Cardiac muscle cell (in vitro differentiated cells and primary cell): ENCODE results near the gene ADK. TPM values are rescaled to one million over a fixed set of nuclear protein-coding genes. Genes with fewer than 3 reads are reported as not detected.

Experiments
- DNase-seq, 2 donors: peaks; one replicate each; pipeline versions ENCODE4 v3.0.0 to v3.0.0-alpha.2; 2010 to 2017; ENCODE audit warnings: low read depth in 1 of 2, low spot score in 1 of 2
- H3K27ac ChIP-seq: fragments of 200-600 bp; sonication (generic); 2 replicates; pipeline ENCODE4 v1.5.1; 2016
- H3K27me3 ChIP-seq: fragments of 200-600 bp; sonication (generic); 2 replicates; pipeline ENCODE4 v1.6.0; 2016; ENCODE audit warnings: control low read depth
- H3K36me3 ChIP-seq: fragments of 200-600 bp; sonication (generic); 2 replicates; pipeline ENCODE4 v1.5.1; 2016; ENCODE audit warnings: control low read depth
- H3K4me1 ChIP-seq: fragments of 200-600 bp; sonication (generic); 2 replicates; pipeline ENCODE4 v1.8.1; 2017; ENCODE audit warnings: low read depth, mild to moderate bottlenecking, mixed run types
- H3K4me3 ChIP-seq: fragments of 200-600 bp; sonication (generic); 2 replicates; pipeline ENCODE4 v1.5.1; 2016; ENCODE audit warnings: mild to moderate bottlenecking
- H3K9me3 ChIP-seq: fragments of 200-600 bp; sonication (generic); 2 replicates; pipeline ENCODE4 v1.5.1; 2017; ENCODE audit warnings: low read depth, mild to moderate bottlenecking, control low read depth
- polyA plus RNA-seq: library from polyadenylated mRNA; unstranded; fragments of >200 nt; fragmentation: Nextera tagmentation; extraction: Ambion mirVana; gene quantifications from 2 replicates; pipeline ENCODE4 v1.2.1, GENCODE V29; 2016
- total RNA-seq: library from RNA; depleted of rRNA; stranded (reverse); fragments of >200 nt; gene quantifications from 2 replicates; pipeline ENCODE4 v1.2.3, GENCODE V29; 2016
- TF ChIP-seq, protein P1 (sequence below): IDR thresholded peaks from 2 replicates; pipeline ENCODE4 v1.5.1; 2012; ENCODE audit warnings: low read depth, mild to moderate bottlenecking, low read length

Gene ADK
- total and polyA plus RNA-seq, 2 experiments from 2014 or later, result 24.8 to 57.4 TPM

DNA sequence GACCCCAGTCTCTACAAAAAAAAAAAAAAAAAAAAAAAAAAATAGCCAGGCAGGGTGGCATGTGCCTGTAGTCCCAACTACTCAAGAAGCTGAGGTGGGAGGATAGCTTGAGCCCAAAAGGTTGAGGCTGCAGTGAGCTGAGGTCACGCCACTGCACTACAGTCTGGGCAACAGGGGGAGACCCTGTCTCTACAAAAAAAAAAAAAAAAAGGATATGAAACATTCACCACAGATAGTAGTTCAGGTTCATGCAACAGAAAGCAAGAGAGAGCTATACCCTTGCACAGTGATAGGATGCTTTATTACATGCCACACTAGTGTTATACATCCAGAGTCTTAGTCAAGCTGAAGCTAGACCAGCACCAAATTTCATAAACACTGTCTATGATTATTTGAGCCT is 526.9 kb downstream of the ADK start:
- no peak for DNase-seq

DNA sequence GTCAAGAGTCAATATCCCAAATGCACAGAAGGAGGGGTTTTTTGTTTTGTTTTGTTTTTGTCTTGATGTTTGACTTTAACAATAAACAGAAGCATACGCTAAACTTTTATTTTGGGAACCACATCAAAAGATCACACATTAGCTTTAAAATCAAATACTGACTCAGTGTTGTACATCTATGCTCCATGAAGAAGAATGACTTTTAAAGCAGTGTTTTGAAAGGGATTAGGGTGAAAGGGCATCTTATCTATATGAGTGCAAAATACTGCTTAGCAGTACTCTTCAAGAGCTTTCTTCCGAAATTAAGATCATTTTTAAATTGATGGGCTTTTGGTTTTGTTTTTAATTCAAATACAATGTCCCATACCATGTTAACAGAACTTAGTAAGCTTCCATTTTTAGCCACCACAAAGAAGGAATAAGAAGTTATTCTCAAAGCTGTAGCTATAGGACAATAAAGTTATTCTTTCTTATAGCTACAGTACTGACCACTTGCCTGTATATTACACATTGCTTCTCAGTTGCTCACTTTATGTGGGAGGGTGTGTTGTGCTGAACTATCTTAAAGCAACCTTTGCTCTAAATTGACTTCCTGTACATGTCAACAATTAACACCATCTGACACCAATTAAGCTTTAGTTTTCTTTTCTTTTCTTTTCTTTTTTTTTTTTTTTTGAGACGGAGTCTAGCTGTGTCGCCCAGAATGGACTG is 531.1 kb downstream of the ADK start:
- Histone ChIP-seq H3K36me3 (no peaks in the 10 kb centered on the region), H3K4me1 (peaks cover 16% of the 10 kb centered on the region), H3K27me3 (no peaks in the 10 kb centered on the region), H3K9me3 (no peaks in the 10 kb centered on the region), H3K4me3 (no peak overlapping the region), H3K27ac (no peak overlapping the region)
- TF ChIP-seq, protein P1, sequence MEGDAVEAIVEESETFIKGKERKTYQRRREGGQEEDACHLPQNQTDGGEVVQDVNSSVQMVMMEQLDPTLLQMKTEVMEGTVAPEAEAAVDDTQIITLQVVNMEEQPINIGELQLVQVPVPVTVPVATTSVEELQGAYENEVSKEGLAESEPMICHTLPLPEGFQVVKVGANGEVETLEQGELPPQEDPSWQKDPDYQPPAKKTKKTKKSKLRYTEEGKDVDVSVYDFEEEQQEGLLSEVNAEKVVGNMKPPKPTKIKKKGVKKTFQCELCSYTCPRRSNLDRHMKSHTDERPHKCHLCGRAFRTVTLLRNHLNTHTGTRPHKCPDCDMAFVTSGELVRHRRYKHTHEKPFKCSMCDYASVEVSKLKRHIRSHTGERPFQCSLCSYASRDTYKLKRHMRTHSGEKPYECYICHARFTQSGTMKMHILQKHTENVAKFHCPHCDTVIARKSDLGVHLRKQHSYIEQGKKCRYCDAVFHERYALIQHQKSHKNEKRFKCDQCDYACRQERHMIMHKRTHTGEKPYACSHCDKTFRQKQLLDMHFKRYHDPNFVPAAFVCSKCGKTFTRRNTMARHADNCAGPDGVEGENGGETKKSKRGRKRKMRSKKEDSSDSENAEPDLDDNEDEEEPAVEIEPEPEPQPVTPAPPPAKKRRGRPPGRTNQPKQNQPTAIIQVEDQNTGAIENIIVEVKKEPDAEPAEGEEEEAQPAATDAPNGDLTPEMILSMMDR, result no peak
- DNase-seq, result peak in 1 of 2 donors; percentile 40

More for the DNA sequence above, 526.9 kb downstream of the ADK start:
- TF ChIP-seq, protein P1, result no peak
- Histone ChIP-seq H3K27me3 (no peaks in the 10 kb centered on the region), H3K36me3 (no peaks in the 10 kb centered on the region), H3K4me1 (peaks cover 12% of the 10 kb centered on the region), H3K4me3 (no peak overlapping the region), H3K9me3 (no peaks in the 10 kb centered on the region), H3K27ac (peak overlapping the region; percentile 2)

DNA sequence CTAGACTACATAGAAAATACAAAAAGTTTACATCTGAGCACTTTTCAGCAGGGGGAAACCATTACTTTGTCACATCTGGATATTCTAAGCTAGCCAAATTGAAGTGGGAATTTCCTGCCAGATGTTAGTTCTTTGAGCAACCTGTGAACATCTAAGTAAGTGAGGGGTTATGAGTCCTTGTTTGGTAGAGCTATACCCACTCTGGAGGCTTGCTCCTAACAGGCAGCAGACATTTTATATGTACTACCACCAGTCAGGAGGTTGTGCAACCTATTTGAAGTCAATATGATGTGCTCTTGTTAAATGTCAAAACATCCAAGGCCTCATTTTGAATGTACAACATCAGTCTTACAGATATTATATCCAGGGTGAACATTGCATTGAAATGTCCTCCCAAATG is 532.0 kb downstream of the ADK start:
- Histone ChIP-seq H3K4me1 (peaks cover 16% of the 10 kb centered on the region), H3K9me3 (no peaks in the 10 kb centered on the region), H3K4me3 (no peak overlapping the region), H3K36me3 (no peaks in the 10 kb centered on the region), H3K27me3 (no peaks in the 10 kb centered on the region), H3K27ac (peak overlapping the region; percentile 1)
- DNase-seq, result peak in 1 of 2 donors; percentile 12
- TF ChIP-seq, protein P1, result no peak

DNA sequence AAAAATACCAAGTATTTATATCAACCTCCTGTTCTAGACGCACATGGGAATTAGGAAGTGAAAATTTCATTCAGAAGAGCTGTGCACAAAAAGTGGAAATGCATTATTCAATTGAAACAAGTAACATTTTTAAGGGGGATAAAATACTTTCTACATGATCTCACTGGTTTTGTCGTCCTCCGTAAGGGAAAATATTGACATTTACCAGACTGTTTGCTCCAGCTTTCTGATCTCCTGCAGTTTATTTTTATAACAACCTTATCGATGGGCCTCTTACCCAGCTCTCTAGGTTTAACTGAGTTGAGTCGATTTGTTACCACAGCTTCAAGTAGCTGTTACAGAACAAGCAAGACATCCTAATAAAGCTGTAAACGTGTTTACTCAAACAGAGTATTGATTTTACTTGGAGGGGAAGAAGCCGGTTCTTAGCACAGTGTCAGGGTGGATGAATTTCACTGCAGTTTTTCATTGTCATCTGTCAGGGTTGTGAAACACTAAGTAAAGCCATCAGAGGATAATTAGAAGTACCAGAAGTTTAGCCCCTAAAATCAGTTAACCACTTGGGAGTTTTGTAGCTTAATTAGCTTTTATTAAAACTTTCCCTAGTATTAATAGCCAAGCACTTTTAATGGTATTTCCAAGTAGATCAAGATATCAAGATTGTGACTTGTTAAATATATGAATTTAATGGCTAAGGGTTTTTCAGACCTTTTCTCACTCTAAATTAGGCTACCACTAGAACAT is 532.8 kb downstream of the ADK start:
- H3K4me3 ChIP-seq, result no peak overlapping the region
- peaks cover 10% of the 10 kb centered on the region for H3K4me1 ChIP-seq
- H3K36me3 ChIP-seq, result no peaks in the 10 kb centered on the region
- H3K9me3 ChIP-seq, result no peaks in the 10 kb centered on the region
- peak; percentile 2 to 5 for DNase-seq
- no peaks in the 10 kb centered on the region for H3K27me3 ChIP-seq
- TF ChIP-seq, protein P1, result no peak
- peak overlapping the region; percentile 1 for H3K27ac ChIP-seq

DNA sequence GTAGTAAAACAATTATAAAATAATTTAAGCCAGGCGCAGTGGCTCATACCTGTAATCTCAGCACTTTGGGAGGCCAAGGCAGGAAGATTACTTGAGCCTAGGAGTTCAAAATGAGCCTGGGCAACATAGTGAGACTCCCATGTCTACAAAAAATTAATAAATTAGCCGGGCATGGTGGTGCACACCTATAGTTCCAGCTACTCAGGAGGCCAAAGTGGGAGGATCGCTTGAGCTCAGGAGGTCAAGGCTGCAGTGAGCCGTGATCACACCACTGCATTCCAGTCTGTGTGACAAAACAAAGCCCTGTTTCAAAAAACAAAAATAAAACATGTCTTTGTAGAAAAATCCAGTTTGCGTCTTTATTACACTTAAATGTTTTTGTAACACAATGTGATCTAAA is 533.4 kb downstream of the ADK start:
- Histone ChIP-seq H3K4me3 (no peak overlapping the region), H3K27ac (no peak overlapping the region), H3K36me3 (no peaks in the 10 kb centered on the region), H3K9me3 (no peaks in the 10 kb centered on the region), H3K27me3 (no peaks in the 10 kb centered on the region), H3K4me1 (peaks cover 10% of the 10 kb centered on the region)
- DNase-seq, result no peak
- TF ChIP-seq, protein P1, result no peak
